HCT116 (cell line): ENCODE data around the gene MAPK4. TPM values are rescaled to one million over a fixed set of nuclear protein-coding genes. Genes with fewer than 3 reads are reported as not detected.

Source experiments
- ATAC-seq: fragments of 200-7000 bp; cut with Tn5 transposase; 2 replicates; pipeline ENCODE4 v1.9.1; 2020; ENCODE audit warnings: mild to moderate bottlenecking, moderate library complexity
- BruUV-seq: library from RNA; stranded (reverse); fragments of 400-500 nt; replicated peaks from 2 replicates; lab custom pipeline; 2021; lab: Mats Ljungman, UMichigan
- CTCF ChIA-PET: fragments of 300-600 bp; sonication (Branson Sonifier 250); formaldehyde crosslinking; loops from one replicate; lab custom pipeline; 2021; ENCODE audit warnings: antibody characterized with exemption; lab: Charles Lee
- POLR2A ChIA-PET: fragments of 300-600, 350-600 bp; sonication (Branson Sonifier 250); formaldehyde crosslinking; loops from one replicate; lab custom pipeline; 2021; ENCODE audit warnings: antibody characterized with exemption; lab: Charles Lee
- RAD21 ChIA-PET, 2 experiments: fragments of 300-600 bp; sonication (Branson Sonifier 250); formaldehyde crosslinking; loops; one replicate each; lab custom pipeline; 2023; ENCODE audit warnings: low total read pairs in 2 of 2; ENCODE audit not compliant: uncharacterized antibody in 2 of 2, unreplicated experiment in 2 of 2, low non-redundant PET in 1 of 2; lab: Charles Lee
- DNase-seq: peaks from one replicate; pipeline ENCODE4 v3.0.0-alpha.2; 2010; ENCODE audit warnings: low read depth, low spot score
- H2AFZ ChIP-seq: fragments of 200-600 bp; shearing (Covaris generic), sonication (generic); 2 replicates; pipeline ENCODE4 v1.6.1; 2017; ENCODE audit warnings: low read depth, mixed run types, mixed read lengths, antibody characterized with exemption, low read length; ENCODE audit not compliant: poor library complexity, severe bottlenecking
- H3K27ac ChIP-seq: 2 replicates; pipeline ENCODE4 v1.5.1; 2012; ENCODE audit warnings: low read depth, low read length
- H3K27me3 ChIP-seq: fragments of 200-600 bp; sonication (generic); 2 replicates; pipeline ENCODE4 v1.6.1; 2016; ENCODE audit warnings: mixed run types, low read length, mixed read lengths; ENCODE audit not compliant: insufficient read depth
- H3K36me3 ChIP-seq, 2 experiments: fragments of 200-500 bp in 1 of 2; fragments of 200-600 bp in 1 of 2; sonication (Bioruptor generic) in 1 of 2; sonication (generic) in 1 of 2; 2 replicates each; pipeline versions ENCODE4 v1.5.1 to v1.6.1; 2014 to 2016; ENCODE audit warnings: low read length in 2 of 2, inconsistent platforms in 1 of 2, mixed read lengths in 1 of 2, mixed run types in 1 of 2; ENCODE audit not compliant: insufficient read depth in 2 of 2, control insufficient read depth in 1 of 2
- H3K4me1 ChIP-seq, 2 experiments: fragments of 200-600 bp in 1 of 2; sonication (generic) in 1 of 2; 2 replicates each; pipeline versions ENCODE4 v1.5.1 to v1.6.1; 2012 to 2017; ENCODE audit warnings: low read length in 2 of 2, inconsistent platforms in 1 of 2, mild to moderate bottlenecking in 1 of 2, mixed read lengths in 1 of 2, mixed run types in 1 of 2, moderate library complexity in 1 of 2; ENCODE audit not compliant: insufficient read depth in 2 of 2, control insufficient read depth in 1 of 2
- H3K4me2 ChIP-seq: fragments of 200-600 bp; sonication (generic); 2 replicates; pipeline ENCODE4 v1.6.1; 2017; ENCODE audit warnings: mixed run types, low read length, mixed read lengths
- H3K4me3 ChIP-seq, 2 experiments: fragments of 200-600 bp in 1 of 2; sonication (generic) in 1 of 2; replicated peaks in 1 of 2; 2 replicates each; pipeline ENCODE4 v1.5.1; 2011 to 2016; ENCODE audit warnings: low read length in 2 of 2, control low read depth in 1 of 2, low read depth in 1 of 2, mild to moderate bottlenecking in 1 of 2, mixed read lengths in 1 of 2, mixed run types in 1 of 2
- H3K79me2 ChIP-seq: fragments of 200-600 bp; sonication (generic); 2 replicates; pipeline ENCODE4 v1.6.1; 2017; ENCODE audit warnings: mild to moderate bottlenecking, mixed run types, low read length, moderate library complexity, mixed read lengths; ENCODE audit not compliant: insufficient read depth
- H3K9ac ChIP-seq: fragments of 200-600 bp; sonication (generic); 2 replicates; pipeline ENCODE4 v1.6.1; 2016; ENCODE audit warnings: low read length, mixed read lengths
- H3K9me2 ChIP-seq: fragments of 200-600 bp; sonication (generic), shearing (Covaris generic); 2 replicates; pipeline ENCODE4 v1.6.1; 2017; ENCODE audit warnings: mixed run types, mild to moderate bottlenecking, moderate library complexity; ENCODE audit not compliant: insufficient read depth
- H3K9me3 ChIP-seq, 2 experiments: fragments of 200-500 bp in 1 of 2; fragments of 200-600 bp in 1 of 2; sonication (Bioruptor generic) in 1 of 2; sonication (generic) in 1 of 2; 2 replicates each; pipeline ENCODE4 v1.6.1; 2014 to 2017; ENCODE audit warnings: low read length in 2 of 2, mixed read lengths in 2 of 2, inconsistent platforms in 1 of 2, low read depth in 1 of 2, mild to moderate bottlenecking in 1 of 2, mixed run types in 1 of 2, moderate library complexity in 1 of 2; ENCODE audit not compliant: control insufficient read depth in 1 of 2, insufficient read depth in 1 of 2
- H4K20me1 ChIP-seq: fragments of 200-600 bp; sonication (generic), shearing (Covaris generic); 2 replicates; pipeline ENCODE4 v1.6.1; 2017; ENCODE audit warnings: mixed run types, mild to moderate bottlenecking, moderate library complexity; ENCODE audit not compliant: insufficient read depth
- ATF3 ChIP-seq: IDR thresholded peaks from 2 replicates; pipeline ENCODE4 v1.6.1; 2012
- CBX3 ChIP-seq: IDR thresholded peaks from 2 replicates; pipeline ENCODE4 v1.6.1; 2012; ENCODE audit warnings: low read depth
- CTCF ChIP-seq, 3 experiments: fragments of 200-600 bp in 1 of 3; sonication (generic) in 1 of 3; IDR thresholded peaks in 2 of 3; conservative IDR thresholded peaks in 1 of 3; 2 replicates each; pipeline ENCODE4 v1.5.1; 2012 to 2017; ENCODE audit warnings: low read depth in 2 of 3, low read length in 2 of 3, antibody characterized with exemption in 1 of 3, borderline replicate concordance in 1 of 3, control low read depth in 1 of 3, mild to moderate bottlenecking in 1 of 3, mixed read lengths in 1 of 3, mixed run types in 1 of 3, moderate library complexity in 1 of 3; ENCODE audit not compliant: insufficient read depth in 1 of 3
- EGR1 ChIP-seq: IDR thresholded peaks from 2 replicates; pipeline ENCODE4 v1.6.1; 2012; ENCODE audit warnings: low read depth
- ELF1 ChIP-seq: IDR thresholded peaks from 2 replicates; pipeline ENCODE4 v1.6.1; 2012; ENCODE audit warnings: low read depth, borderline replicate concordance
- EZH2 ChIP-seq: fragments of 200-600 bp; sonication (generic); IDR thresholded peaks from 2 replicates; pipeline ENCODE4 v1.6.1; 2017; ENCODE audit warnings: antibody characterized with exemption, mixed run types
- FOSL1 ChIP-seq: IDR thresholded peaks from 2 replicates; pipeline ENCODE4 v1.6.1; 2012; ENCODE audit warnings: low read depth
- POLR2A ChIP-seq: IDR thresholded peaks from 2 replicates; pipeline ENCODE4 v1.7.0; 2011; ENCODE audit warnings: borderline replicate concordance; ENCODE audit not compliant: insufficient read depth, insufficient read length; ENCODE audit errors: extremely low read depth
- POLR2AphosphoS5 ChIP-seq: IDR thresholded peaks from 2 replicates; pipeline ENCODE4 v1.6.1; 2011; ENCODE audit warnings: mild to moderate bottlenecking, low read depth, low read length, moderate library complexity
- RAD21 ChIP-seq: IDR thresholded peaks from 2 replicates; pipeline ENCODE4 v1.6.1; 2012; ENCODE audit warnings: low read depth, mild to moderate bottlenecking
- SIN3A ChIP-seq: IDR thresholded peaks from 2 replicates; pipeline ENCODE4 v1.6.1; 2012; ENCODE audit warnings: low read depth
- SP1 ChIP-seq: IDR thresholded peaks from 2 replicates; pipeline ENCODE4 v1.6.1; 2012; ENCODE audit warnings: low read depth
- SRF ChIP-seq: IDR thresholded peaks from 2 replicates; pipeline ENCODE4 v1.6.1; 2012; ENCODE audit warnings: low read depth
- TCF7L2 ChIP-seq: IDR thresholded peaks from 2 replicates; pipeline ENCODE4 v1.7.0; 2011; ENCODE audit warnings: borderline replicate concordance, inconsistent platforms; ENCODE audit not compliant: insufficient read depth, insufficient read length; ENCODE audit errors: extremely low read depth
- YY1 ChIP-seq: IDR thresholded peaks from 2 replicates; pipeline ENCODE4 v1.6.1; 2011; ENCODE audit warnings: low read length, low read depth, moderate library complexity, mild to moderate bottlenecking; ENCODE audit not compliant: insufficient replicate concordance; ENCODE audit errors: extremely low read depth
- ZFX ChIP-seq: fragments of 450-650 bp; IDR thresholded peaks from 2 replicates; pipeline ENCODE4 v1.6.1; 2017
- ZNF274 ChIP-seq: fragments of 200-500 bp; sonication (Bioruptor generic); IDR thresholded peaks from 2 replicates; pipeline ENCODE4 v1.6.1; 2014; ENCODE audit warnings: mild to moderate bottlenecking, low read depth, low read length, inconsistent platforms
- intact Hi-C: fragments of 100-400 bp; cut with micrococcal nuclease; formaldehyde crosslinking; loops from 2 replicates; pipeline ENCODE4 v1.10.0; 2022
- total RNA-seq: library from RNA; stranded (reverse); gene quantifications from one replicate; pipeline ENCODE4 v1.2.1, GENCODE V29; 2021; ENCODE audit not compliant: unreplicated experiment
- TF ChIP-seq, protein P1 (sequence below): IDR thresholded peaks from 2 replicates; pipeline ENCODE4 v1.6.1; 2011; ENCODE audit warnings: mild to moderate bottlenecking, low read length, moderate library complexity; ENCODE audit not compliant: insufficient replicate concordance; ENCODE audit errors: extremely low read depth
- TF ChIP-seq, protein P2 (sequence below): IDR thresholded peaks from 2 replicates; pipeline ENCODE4 v1.6.1; 2012

MAPK4 gene
- total RNA-seq, 1 experiment from 2014 or later = 0.89 TPM

- intact Hi-C loops = no loop called here
- no peaks in the 10 kb centered on the region for H3K79me2 ChIP-seq
- no peak for ATAC-seq
- H3K9me3 ChIP-seq = no peaks in the 10 kb centered on the region
- H4K20me1 ChIP-seq = no peaks in the 10 kb centered on the region
- no peak overlapping the region for H3K4me3 ChIP-seq
- no peaks in the 10 kb centered on the region for H3K36me3 ChIP-seq
- ChIA-PET POLR2A (no interaction called here), RAD21 (no interaction called here), CTCF (no interaction called here)
- H3K4me1 ChIP-seq = no peaks in the 10 kb centered on the region
- no peak for DNase-seq
- no peak overlapping the region for H3K4me2 ChIP-seq
- H2AFZ ChIP-seq = no peak overlapping the region
- no peaks in the 10 kb centered on the region for H3K27me3 ChIP-seq
- no peak for TF ChIP-seq ATF3
- TF ChIP-seq, protein P1, sequence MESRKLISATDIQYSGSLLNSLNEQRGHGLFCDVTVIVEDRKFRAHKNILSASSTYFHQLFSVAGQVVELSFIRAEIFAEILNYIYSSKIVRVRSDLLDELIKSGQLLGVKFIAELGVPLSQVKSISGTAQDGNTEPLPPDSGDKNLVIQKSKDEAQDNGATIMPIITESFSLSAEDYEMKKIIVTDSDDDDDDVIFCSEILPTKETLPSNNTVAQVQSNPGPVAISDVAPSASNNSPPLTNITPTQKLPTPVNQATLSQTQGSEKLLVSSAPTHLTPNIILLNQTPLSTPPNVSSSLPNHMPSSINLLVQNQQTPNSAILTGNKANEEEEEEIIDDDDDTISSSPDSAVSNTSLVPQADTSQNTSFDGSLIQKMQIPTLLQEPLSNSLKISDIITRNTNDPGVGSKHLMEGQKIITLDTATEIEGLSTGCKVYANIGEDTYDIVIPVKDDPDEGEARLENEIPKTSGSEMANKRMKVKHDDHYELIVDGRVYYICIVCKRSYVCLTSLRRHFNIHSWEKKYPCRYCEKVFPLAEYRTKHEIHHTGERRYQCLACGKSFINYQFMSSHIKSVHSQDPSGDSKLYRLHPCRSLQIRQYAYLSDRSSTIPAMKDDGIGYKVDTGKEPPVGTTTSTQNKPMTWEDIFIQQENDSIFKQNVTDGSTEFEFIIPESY = no peak
- no peak for TF ChIP-seq ZFX
- TF ChIP-seq, protein P2, sequence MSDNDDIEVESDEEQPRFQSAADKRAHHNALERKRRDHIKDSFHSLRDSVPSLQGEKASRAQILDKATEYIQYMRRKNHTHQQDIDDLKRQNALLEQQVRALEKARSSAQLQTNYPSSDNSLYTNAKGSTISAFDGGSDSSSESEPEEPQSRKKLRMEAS = no peak
- TF ChIP-seq ZNF274 = no peak
- no peak for TF ChIP-seq YY1
- TF ChIP-seq RAD21 = no peak
- no peak for TF ChIP-seq CTCF (IDR thresholded peaks at IDR 0.05 in 2 of 3, conservative IDR thresholded peaks at IDR 0.05 in 1 of 3; ENCODE audit: borderline replicate concordance in 1 of 3, insufficient read depth in 1 of 3, low read depth in 2 of 3, low read length in 2 of 3)
- no peak for TF ChIP-seq EGR1
- no peak for TF ChIP-seq TCF7L2
- TF ChIP-seq POLR2AphosphoS5 = no peak
- TF ChIP-seq SRF = no peak
- no peak for TF ChIP-seq POLR2A
- TF ChIP-seq ELF1 = no peak
- no peak for TF ChIP-seq SP1
- no peak for TF ChIP-seq EZH2
- TF ChIP-seq SIN3A = no peak
- no peak for TF ChIP-seq FOSL1
- no peak for TF ChIP-seq CBX3
- BruUV-seq = no TSS peak
- no peaks in the 10 kb centered on the region for H3K9me2 ChIP-seq
- H3K9ac ChIP-seq = no peak overlapping the region
- no peak overlapping the region for H3K27ac ChIP-seq
Observed at GRCh38 chr18:50642439-50642838, 82.6 kb downstream of the MAPK4 start.
